Ovary (tissue), 3 donors: Measurements from ENCODE around the gene SLC16A9.

Experiments used
- CTCF ChIP-seq, 3 donors: fragments of 450-650 bp in 2 of 3; fragments of 200-600 bp in 1 of 3; IDR thresholded peaks; one replicate each; pipeline versions ENCODE4 v1.5.1 to v1.8.0; 2016 to 2022; ENCODE audit warnings: antibody characterized with exemption in 3 of 3, mild to moderate bottlenecking in 1 of 3
- POLR2A ChIP-seq: fragments of 450-650 bp; IDR thresholded peaks from one replicate; pipeline ENCODE4 v1.6.1; 2017; ENCODE audit warnings: antibody characterized with exemption, mild to moderate bottlenecking, moderate library complexity
- donor health status: DM: no; HTN: no; CAD: no.

GRCh38 chr10:59607970-59608369 is 101.7 kb downstream of the SLC16A9 start:
- TF ChIP-seq CTCF (IDR thresholded peaks at IDR 0.05) (no peak), POLR2A (no peak)
